Activated CD4-positive, CD25-positive, alpha-beta regulatory T cell treated with anti-CD3 and anti-CD28 coated beads, Interleukin-2, amount 50 U/mL, for 24 hours (primary cell): Measurements from ENCODE around the gene PCIF1.
"Not testable (repeated sequence)": the region's sequence is repeated elsewhere in the genome, so short reads cannot be mapped to it uniquely, and the experiment has no call there.

Experiments used
- ATAC-seq, 2 donors: fragments of 150-1000 bp; cut with Tn5 transposase; one replicate each; pipeline ENCODE4 v1.10.0; 2021; ENCODE audit warnings: mild to moderate bottlenecking in 1 of 2, moderate library complexity in 1 of 2

PCIF1 gene

GRCh38 chr20:45934586-45935415 is at the start of gene PCIF1:
PCIF1 (plus strand) TSS chr20:45934683; CDS start chr20:45939000, 4,317 bp downstream.
- ATAC-seq: peak; percentile 80 to 83

GRCh38 chr20:45886590-45887345 is 47.7 kb upstream of the PCIF1 start:
- ATAC-seq: no peak

- ATAC-seq: no peak
Measured at GRCh38 chr20:45887346-45887715, 47.2 kb upstream of the PCIF1 start, which contains the start of gene SPATA25. SPATA25 (minus strand) TSS chr20:45887622; CDS start chr20:45887590, 32 bp downstream.

GRCh38 chr20:45888681-45889080 is 45.8 kb upstream of the PCIF1 start:
- ATAC-seq: no peak

GRCh38 chr20:45890077-45890984 is 44.2 kb upstream of the PCIF1 start:
- peak; percentile 22 to 36 for ATAC-seq

- ATAC-seq: peak; percentile 86 to 88
Measured at GRCh38 chr20:45890985-45891983, 43.2 kb upstream of the PCIF1 start, which contains the start of the genes CTSA and NEURL2. CTSA (plus strand) TSS chr20:45891335; CDS start chr20:45891569, 234 bp downstream. NEURL2 (minus strand) TSS chr20:45891208; CDS start chr20:45890991, 217 bp downstream.

- ATAC-seq: no peak
Measured at GRCh38 chr20:45892049-45892825, 42.2 kb upstream of the PCIF1 start.

- peak in 1 of 2 donors; percentile 14 for ATAC-seq
Measured at GRCh38 chr20:45892828-45893500, 41.5 kb upstream of the PCIF1 start.

GRCh38 chr20:45893831-45894230 is 40.7 kb upstream of the PCIF1 start:
- no peak for ATAC-seq

GRCh38 chr20:45894797-45895196 is 39.7 kb upstream of the PCIF1 start:
- no peak for ATAC-seq

GRCh38 chr20:45896641-45897161 is 37.8 kb upstream of the PCIF1 start:
- no peak for ATAC-seq

- no peak for ATAC-seq
Measured at GRCh38 chr20:45897289-45897688, 37.2 kb upstream of the PCIF1 start.

- no peak for ATAC-seq
Measured at GRCh38 chr20:45897692-45898091, 36.8 kb upstream of the PCIF1 start.

- no peak for ATAC-seq
Measured at GRCh38 chr20:45898285-45898684, 36.2 kb upstream of the PCIF1 start.

GRCh38 chr20:45899046-45899835 is 35.2 kb upstream of the PCIF1 start:
- no peak for ATAC-seq

GRCh38 chr20:45901332-45901731 is 33.2 kb upstream of the PCIF1 start:
- ATAC-seq: not testable (repeated sequence)

- ATAC-seq: no peak
Measured at GRCh38 chr20:45902199-45902701, 32.2 kb upstream of the PCIF1 start.
